ENCODE data around the gene LYST. TPM values are rescaled to one million over a fixed set of nuclear protein-coding genes. Genes with fewer than 3 reads are reported as not detected.
"Not testable (repeated sequence)": the region's sequence is repeated elsewhere in the genome, so short reads cannot be mapped to it uniquely, and the experiment has no call there.

Gene LYST
- total RNA-seq, 1 experiment from 2014 or later, result 1.7 TPM

GRCh38 chr1:235790123-235790522, 76.6 kb downstream of the LYST start:
- H3K27me3 ChIP-seq (replicated peaks; ENCODE audit: insufficient read depth, low read depth, low read length, poor library complexity), result no peaks in the 10 kb centered on the region
- DNase-seq (ENCODE audit: low spot score), result no peak
- CTCF ChIA-PET, result no interaction called here
- H3K36me3 ChIP-seq (ENCODE audit: insufficient read depth, low read length, poor library complexity, severe bottlenecking), result no peaks in the 10 kb centered on the region
- no peak overlapping the region for H3K27ac ChIP-seq (ENCODE audit: low read depth, low read length, poor library complexity, severe bottlenecking)
- H3K4me1 ChIP-seq (ENCODE audit: insufficient read depth, low read length, poor library complexity, severe bottlenecking), result no peaks in the 10 kb centered on the region
- H3K4me3 ChIP-seq (ENCODE audit: low read depth, low read length, poor library complexity, severe bottlenecking), result no peak overlapping the region
- intact Hi-C loops (cut with micrococcal nuclease; ENCODE audit: unreplicated experiment), result no loop called here
- POLR2A ChIA-PET (ENCODE audit: low non-redundant PET), result interaction anchor here (0.5 to 0.6 kb wide), 2 partner anchors 560 to 649 kb away, joined by 3 to 5 read pairs; no protein-coding TSS in a partner anchor
- no TSS peak for BruUV-seq (replicated peaks)
- no peaks in the 10 kb centered on the region for H3K9me3 ChIP-seq (ENCODE audit: low read depth, low read length, poor library complexity, severe bottlenecking)
- TF ChIP-seq CTCF (conservative IDR thresholded peaks at IDR 0.05; ENCODE audit: low read depth, low read length) (no peak), EZH2 (IDR thresholded peaks at IDR 0.05; ENCODE audit: borderline replicate concordance, low read depth, low read length, poor library complexity, severe bottlenecking) (no peak)

GRCh38 chr1:235786227-235786898, 80.3 kb downstream of the LYST start:
- intact Hi-C loops (cut with micrococcal nuclease; ENCODE audit: unreplicated experiment), result loop anchor here (10.0 kb wide), 1 partner anchor 1672 kb away; no protein-coding TSS in a partner anchor
- H3K27me3 ChIP-seq (replicated peaks; ENCODE audit: insufficient read depth, low read depth, low read length, poor library complexity); DNase-seq (ENCODE audit: low spot score); H3K36me3 ChIP-seq (ENCODE audit: insufficient read depth, low read length, poor library complexity, severe bottlenecking); H3K4me3 ChIP-seq (ENCODE audit: low read depth, low read length, poor library complexity, severe bottlenecking); H3K27ac ChIP-seq (ENCODE audit: low read depth, low read length, poor library complexity, severe bottlenecking); BruUV-seq (replicated peaks); CTCF ChIA-PET; POLR2A ChIA-PET (ENCODE audit: low non-redundant PET); H3K9me3 ChIP-seq (ENCODE audit: low read depth, low read length, poor library complexity, severe bottlenecking); H3K4me1 ChIP-seq (ENCODE audit: insufficient read depth, low read length, poor library complexity, severe bottlenecking): not testable (repeated sequence)

GRCh38 chr1:235784950-235785349, 81.8 kb downstream of the LYST start:
- no TSS peak for BruUV-seq (replicated peaks)
- POLR2A ChIA-PET (ENCODE audit: low non-redundant PET), result no interaction called here

More at GRCh38 chr1:235784950-235785349, 81.8 kb downstream of the LYST start:
- no peak for DNase-seq (ENCODE audit: low spot score)
- no peak overlapping the region for H3K4me3 ChIP-seq (ENCODE audit: low read depth, low read length, poor library complexity, severe bottlenecking)
- intact Hi-C loops (cut with micrococcal nuclease; ENCODE audit: unreplicated experiment), result loop anchor here (5.0 to 10.0 kb wide), 2 partner anchors 683 to 1670 kb away; no protein-coding TSS in a partner anchor
- no peaks in the 10 kb centered on the region for H3K27me3 ChIP-seq (replicated peaks; ENCODE audit: insufficient read depth, low read depth, low read length, poor library complexity)
- H3K27ac ChIP-seq (ENCODE audit: low read depth, low read length, poor library complexity, severe bottlenecking), result no peak overlapping the region
- H3K9me3 ChIP-seq (ENCODE audit: low read depth, low read length, poor library complexity, severe bottlenecking), result no peaks in the 10 kb centered on the region
- H3K36me3 ChIP-seq (ENCODE audit: insufficient read depth, low read length, poor library complexity, severe bottlenecking), result no peaks in the 10 kb centered on the region
- no peak for TF ChIP-seq EZH2 (IDR thresholded peaks at IDR 0.05; ENCODE audit: borderline replicate concordance, low read depth, low read length, poor library complexity, severe bottlenecking)
- TF ChIP-seq CTCF (conservative IDR thresholded peaks at IDR 0.05; ENCODE audit: low read depth, low read length), result no peak
- H3K4me1 ChIP-seq (ENCODE audit: insufficient read depth, low read length, poor library complexity, severe bottlenecking), result no peaks in the 10 kb centered on the region
- CTCF ChIA-PET, result no interaction called here
